Measurements from ENCODE around the gene MACIR. TPM values are rescaled to one million over a fixed set of nuclear protein-coding genes. Genes with fewer than 3 reads are reported as not detected.
A peak's percentile ranks its signal among the peaks of the same experiment; 100 is the strongest.

The MACIR gene
- total RNA-seq, 1 donor from 2014 or later: 11.6 TPM

GRCh38 chr5:103224894-103225246 is 33.7 kb upstream of the MACIR start:
- H3K27me3 ChIP-seq (ENCODE audit: control insufficient read depth, insufficient read depth, low read length): no peaks in the 10 kb centered on the region
- H3K4me3 ChIP-seq (ENCODE audit: low read depth, low read length): no peak overlapping the region
- H3K36me3 ChIP-seq (ENCODE audit: control insufficient read depth, insufficient read depth, low read length): no peaks in the 10 kb centered on the region
- DNase-seq (ENCODE audit: low read depth) (no peak), FAIRE-seq (no peak)
- TF ChIP-seq CTCF (IDR thresholded peaks at IDR 0.05; ENCODE audit: insufficient read depth, low read length, severe bottlenecking): no peak

GRCh38 chr5:103228061-103228460 is 30.5 kb upstream of the MACIR start:
- H3K36me3 ChIP-seq (ENCODE audit: control insufficient read depth, insufficient read depth, low read length): no peaks in the 10 kb centered on the region
- H3K27me3 ChIP-seq (ENCODE audit: control insufficient read depth, insufficient read depth, low read length): no peaks in the 10 kb centered on the region
- DNase-seq (ENCODE audit: low read depth): no peak
- no peak for FAIRE-seq
- no peak overlapping the region for H3K4me3 ChIP-seq (ENCODE audit: low read depth, low read length)
- TF ChIP-seq CTCF (IDR thresholded peaks at IDR 0.05; ENCODE audit: insufficient read depth, low read length, severe bottlenecking): no peak

GRCh38 chr5:103228588-103228987 is 30.0 kb upstream of the MACIR start:
- no peak for DNase-seq (ENCODE audit: low read depth)
- FAIRE-seq: no peak
- no peak for TF ChIP-seq CTCF (IDR thresholded peaks at IDR 0.05; ENCODE audit: insufficient read depth, low read length, severe bottlenecking)

GRCh38 chr5:103232393-103232999 is 26.1 kb upstream of the MACIR start:
- H3K36me3 ChIP-seq (ENCODE audit: control insufficient read depth, insufficient read depth, low read length): no peaks in the 10 kb centered on the region
- H3K4me3 ChIP-seq (ENCODE audit: low read depth, low read length): no peak overlapping the region
- H3K27me3 ChIP-seq (ENCODE audit: control insufficient read depth, insufficient read depth, low read length): no peaks in the 10 kb centered on the region
- peak; percentile 47 for DNase-seq (ENCODE audit: low read depth)
- no peak for FAIRE-seq
- TF ChIP-seq CTCF (IDR thresholded peaks at IDR 0.05; ENCODE audit: insufficient read depth, low read length, severe bottlenecking): peak; percentile 68

More at GRCh38 chr5:103228588-103228987, 30.0 kb upstream of the MACIR start:
- no peaks in the 10 kb centered on the region for H3K27me3 ChIP-seq (ENCODE audit: control insufficient read depth, insufficient read depth, low read length)
- no peaks in the 10 kb centered on the region for H3K36me3 ChIP-seq (ENCODE audit: control insufficient read depth, insufficient read depth, low read length)
- no peak overlapping the region for H3K4me3 ChIP-seq (ENCODE audit: low read depth, low read length)

DNA sequence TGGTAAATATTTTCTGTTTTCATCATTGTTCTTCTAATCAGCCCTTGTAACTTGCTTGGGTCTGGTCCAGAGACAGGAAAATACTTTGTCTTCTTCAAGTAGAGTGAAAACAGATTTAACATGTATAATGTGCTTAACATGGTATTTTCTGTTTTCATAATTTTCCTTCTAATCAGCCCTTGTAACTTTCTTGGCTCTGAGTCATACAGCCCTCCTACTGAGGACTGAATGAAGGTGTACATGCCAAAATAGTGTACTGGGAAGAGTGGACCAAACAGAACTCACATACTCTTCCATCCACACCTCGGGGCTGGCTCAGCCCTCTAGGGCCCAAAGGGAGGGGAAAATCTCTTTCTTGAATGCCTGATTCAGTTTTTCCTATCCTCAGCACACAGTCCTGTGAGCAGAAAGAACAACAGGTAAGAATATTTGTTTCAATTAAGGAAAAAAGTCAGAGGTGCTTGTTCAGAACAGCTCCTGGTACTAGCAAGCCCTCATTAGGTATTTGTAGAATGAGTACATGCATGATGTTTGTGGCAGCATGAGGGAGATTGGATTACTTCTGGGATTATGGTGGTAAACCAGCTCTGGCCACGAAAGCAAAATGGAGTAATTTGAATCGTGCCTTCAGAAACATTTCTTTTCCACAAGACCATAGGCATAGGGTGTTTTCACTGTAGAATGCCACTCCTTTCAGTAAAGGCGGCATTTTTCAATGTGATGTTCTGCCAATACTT is 24.2 kb upstream of the MACIR start:
- DNase-seq (ENCODE audit: low read depth) (peak; percentile 18), FAIRE-seq (no peak)
- H3K27me3 ChIP-seq (ENCODE audit: control insufficient read depth, insufficient read depth, low read length): no peaks in the 10 kb centered on the region
- H3K36me3 ChIP-seq (ENCODE audit: control insufficient read depth, insufficient read depth, low read length): no peaks in the 10 kb centered on the region
- TF ChIP-seq CTCF (IDR thresholded peaks at IDR 0.05; ENCODE audit: insufficient read depth, low read length, severe bottlenecking): no peak
- no peak overlapping the region for H3K4me3 ChIP-seq (ENCODE audit: low read depth, low read length)
